HG03066 (cell line): Measurements from ENCODE around the gene OLFML1.
A peak's percentile ranks its signal among the peaks of the same experiment; 100 is the strongest.

ENCODE experiments used
- ATAC-seq: cut with Tn5 transposase; IDR thresholded peaks from one replicate; pipeline ENCODE4 v1.9.1; 2021; ENCODE audit warnings: low read depth; ENCODE audit not compliant: unreplicated experiment

OLFML1 gene

DNA sequence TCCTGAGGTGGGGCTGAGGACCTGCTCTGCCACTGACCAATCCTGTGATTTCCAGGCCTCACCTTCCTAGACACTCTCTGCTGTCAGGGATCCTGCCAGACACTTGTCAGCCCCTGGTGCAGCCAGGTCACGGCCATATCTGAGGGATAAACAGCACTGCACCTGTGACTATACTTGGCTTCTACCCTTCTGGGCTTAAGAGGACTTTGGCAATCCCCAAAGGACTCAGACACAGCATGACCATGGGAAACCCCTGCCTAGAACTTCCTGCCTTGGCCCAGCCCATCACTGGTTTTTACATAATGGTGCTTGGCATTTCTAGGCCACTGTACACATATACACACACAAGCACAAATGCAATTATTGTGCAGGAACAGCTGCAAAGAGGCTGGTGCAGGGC is 11.6 kb upstream of the OLFML1 start:
- ATAC-seq = peak; percentile 56

DNA sequence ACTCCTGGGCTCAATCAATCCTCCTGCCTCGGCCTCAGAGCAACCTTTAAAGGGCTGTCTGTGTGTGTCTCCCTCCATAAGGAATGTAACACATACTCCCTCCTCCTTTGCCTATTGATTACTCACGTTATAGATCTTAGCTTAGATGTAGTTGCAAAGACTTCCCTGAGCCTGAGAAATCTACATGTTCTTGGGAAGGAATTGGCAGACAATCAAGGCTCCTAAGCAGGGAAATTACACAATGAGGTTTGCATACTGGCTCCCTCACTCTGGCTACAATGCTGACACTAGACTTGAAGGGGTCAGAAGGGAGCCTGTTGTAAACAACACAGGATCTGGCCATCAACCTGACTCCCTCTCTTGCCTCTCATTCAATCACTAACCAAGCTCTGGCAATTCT is 5.2 kb upstream of the OLFML1 start:
- ATAC-seq = no peak

GRCh38 chr11:7484131-7484530 is 1.2 kb upstream of the OLFML1 start:
- no peak for ATAC-seq

- ATAC-seq = no peak
Observed at GRCh38 chr11:7484645-7485044, 661 bp upstream of the OLFML1 start.

DNA sequence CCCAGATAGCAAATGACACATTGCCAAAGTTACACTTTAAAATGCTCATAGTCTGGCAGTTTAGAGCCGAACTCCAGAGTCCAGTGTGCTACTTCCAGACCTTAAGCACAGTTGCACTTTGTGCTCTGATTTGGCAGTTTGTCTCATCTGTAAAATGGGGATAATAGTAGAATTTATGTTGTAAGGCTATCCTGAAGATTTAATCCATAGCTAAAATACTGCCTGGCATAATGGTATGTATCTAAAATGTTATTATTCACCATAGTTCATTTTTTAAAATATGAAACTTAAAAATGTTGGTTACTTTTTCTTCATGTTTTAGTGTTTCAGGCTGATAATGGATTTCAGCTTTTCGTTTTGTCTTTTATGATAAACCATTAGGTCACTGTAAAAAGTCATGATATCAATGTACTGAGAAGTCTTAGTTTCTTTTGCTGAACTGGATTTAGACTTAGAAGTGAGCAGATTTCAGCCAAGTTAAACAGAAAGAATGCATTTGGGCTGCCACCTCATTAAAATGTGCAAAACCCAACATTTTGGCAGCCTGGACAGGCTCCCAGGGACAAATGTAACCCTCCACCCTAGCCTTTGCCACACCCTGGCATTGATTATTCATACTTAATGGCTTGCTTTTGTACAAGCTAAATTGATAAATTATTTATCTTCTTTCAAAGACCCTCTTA is 933 bp downstream of the OLFML1 start:
- ATAC-seq = no peak

DNA sequence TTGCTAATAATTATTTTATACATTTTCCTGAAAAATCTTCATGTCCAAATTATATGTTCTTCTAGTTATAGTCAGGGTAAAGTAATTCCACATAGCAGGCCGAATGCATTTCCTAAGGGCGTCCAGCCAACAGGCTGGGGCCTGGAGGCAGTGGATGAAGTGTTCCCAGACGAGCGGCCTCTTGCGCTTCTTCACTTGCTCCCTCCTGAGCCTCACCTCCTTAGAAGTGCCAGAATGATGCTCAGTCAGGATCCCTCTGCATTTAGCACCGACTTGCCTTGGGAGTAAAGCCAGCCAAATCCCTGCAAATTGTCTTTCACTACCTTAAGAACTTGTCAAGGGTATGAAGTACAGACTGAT is 1.5 kb downstream of the OLFML1 start:
- ATAC-seq = no peak

- ATAC-seq = no peak
Observed at GRCh38 chr11:7487360-7487759, 2.1 kb downstream of the OLFML1 start.

GRCh38 chr11:7488681-7489080 is 3.4 kb downstream of the OLFML1 start:
- ATAC-seq = no peak

- ATAC-seq = no peak
Observed at GRCh38 chr11:7489376-7489775, 4.1 kb downstream of the OLFML1 start.

DNA sequence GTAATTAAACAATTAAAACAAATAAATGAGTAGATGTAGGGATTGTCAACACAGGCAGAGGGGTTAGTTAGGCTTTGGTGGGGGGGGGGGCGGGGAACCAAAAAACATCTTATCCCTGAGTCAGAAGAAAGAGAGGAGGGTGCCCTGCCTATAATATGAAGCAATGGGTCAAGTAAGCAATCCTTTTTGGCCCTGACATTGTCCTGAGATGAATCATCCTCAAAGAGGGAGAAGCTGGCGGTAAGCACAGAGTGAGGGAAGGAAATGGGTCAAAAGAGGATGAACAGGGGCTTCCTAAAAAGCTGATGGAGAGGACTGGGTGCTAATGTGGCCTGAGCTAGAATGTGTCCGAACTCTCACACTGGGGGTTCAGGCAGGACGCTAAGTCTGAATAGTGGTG is 4.7 kb downstream of the OLFML1 start:
- no peak for ATAC-seq

- no peak for ATAC-seq
Observed at GRCh38 chr11:7490535-7490934, 5.2 kb downstream of the OLFML1 start.

DNA sequence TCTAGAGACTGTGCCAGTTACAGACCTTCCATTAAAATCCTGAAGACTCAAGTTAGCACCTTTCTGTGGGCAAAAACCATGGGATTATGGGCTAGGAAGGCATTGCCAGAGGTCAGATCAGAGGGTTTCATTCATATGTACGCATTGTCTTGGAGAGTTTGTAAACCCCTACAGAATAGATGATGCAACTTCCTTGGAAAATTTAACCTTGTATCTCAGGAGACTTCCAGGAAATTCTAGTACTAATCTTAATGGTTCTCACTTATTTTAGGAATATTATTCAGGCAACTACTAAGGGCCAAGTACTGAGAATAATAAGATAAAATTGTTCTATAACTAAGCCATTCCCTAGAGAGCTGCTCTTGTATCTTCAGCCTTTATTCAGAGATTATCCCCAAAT is 6.9 kb downstream of the OLFML1 start:
- no peak for ATAC-seq

GRCh38 chr11:7493670-7494069 is 8.4 kb downstream of the OLFML1 start:
- no peak for ATAC-seq

DNA sequence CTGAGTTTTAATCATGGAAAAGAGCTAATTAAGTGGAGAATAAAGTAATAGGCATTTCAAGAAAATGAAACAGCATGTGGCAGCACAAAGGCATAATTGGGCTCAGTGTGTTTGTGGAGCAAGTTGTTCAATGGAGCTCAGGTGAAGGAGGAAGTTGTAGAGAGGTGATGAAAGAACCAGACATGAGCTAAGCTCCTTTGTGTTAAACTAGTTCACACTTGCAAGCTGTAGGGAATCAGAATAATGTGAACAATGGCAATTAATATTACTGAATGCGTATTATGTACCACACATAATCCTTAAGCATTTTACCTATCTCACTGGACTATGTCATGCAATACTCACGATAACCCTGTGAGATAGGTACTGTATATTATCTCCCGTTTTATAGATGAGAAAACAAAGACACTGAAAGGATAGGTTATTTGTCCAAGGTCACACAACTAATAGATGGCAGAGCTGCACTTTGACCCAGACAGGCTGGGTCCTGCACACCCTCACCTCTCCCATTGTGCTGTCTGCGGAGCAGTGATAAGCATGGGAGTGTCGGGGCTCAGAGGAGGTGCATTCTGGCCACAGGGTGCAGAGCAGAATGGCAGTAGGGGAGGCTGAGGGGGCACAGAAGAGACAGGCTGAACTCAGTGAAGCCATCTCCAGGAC is 8.9 kb downstream of the OLFML1 start:
- no peak for ATAC-seq

- peak; percentile 85 for ATAC-seq
Observed at GRCh38 chr11:7495882-7496551, 10.7 kb downstream of the OLFML1 start.

DNA sequence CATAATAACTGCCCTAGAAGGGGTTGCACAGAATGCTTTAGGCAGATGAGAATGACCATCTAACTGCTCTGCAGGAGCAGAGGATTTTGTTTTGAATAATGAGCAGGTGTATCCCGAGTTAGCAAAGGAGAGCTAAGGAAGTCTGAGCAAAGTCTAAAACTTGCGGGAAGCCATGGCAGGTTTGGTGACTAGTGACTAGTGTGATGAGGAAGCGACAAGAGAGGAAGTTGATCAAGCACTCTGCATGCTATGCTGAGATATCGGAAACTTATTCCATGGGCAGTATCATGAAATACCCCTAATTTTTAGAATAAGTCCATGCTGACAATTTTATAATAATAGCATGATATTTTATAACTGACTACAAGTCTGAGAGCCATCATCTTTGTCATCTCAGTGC is 12.9 kb downstream of the OLFML1 start:
- no peak for ATAC-seq

DNA sequence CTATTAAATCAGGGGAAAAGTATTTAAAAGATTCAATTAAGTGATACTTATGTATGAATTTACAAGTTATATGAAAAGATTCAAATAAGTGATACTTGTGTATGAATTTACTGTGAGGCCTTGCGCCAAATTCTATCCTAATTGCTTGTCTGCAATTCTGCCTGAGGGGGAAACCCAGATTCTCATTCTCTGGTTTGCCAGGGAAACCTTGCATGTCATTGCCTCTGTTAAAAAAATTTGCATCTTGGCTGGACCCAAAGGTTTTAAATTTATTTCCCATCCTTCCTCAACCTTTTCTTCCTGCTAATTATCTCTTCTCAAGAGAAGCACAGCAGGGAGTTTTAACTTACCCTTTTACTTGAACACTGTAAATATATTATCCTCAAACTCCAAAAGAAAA is 13.8 kb downstream of the OLFML1 start:
- no peak for ATAC-seq

DNA sequence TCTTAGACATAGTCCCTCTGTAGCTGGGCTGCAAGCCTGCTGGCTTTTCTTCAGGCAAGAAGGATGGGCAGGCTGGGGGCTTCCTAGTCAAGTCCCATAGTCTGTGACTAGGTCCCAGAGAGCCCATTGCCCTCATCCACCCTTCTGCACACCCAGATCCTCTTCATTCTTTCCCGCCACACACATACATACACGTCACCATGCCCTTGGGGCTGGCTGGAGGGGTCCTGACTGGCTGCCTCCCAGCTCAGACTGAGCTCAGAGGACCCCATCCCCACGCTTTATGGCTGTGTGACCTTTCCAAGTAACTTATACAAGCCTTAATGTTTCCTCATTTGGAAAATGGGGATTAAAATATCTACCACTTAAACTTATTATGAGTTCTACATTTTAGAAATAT is 14.9 kb downstream of the OLFML1 start:
- no peak for ATAC-seq

- ATAC-seq = no peak
Observed at GRCh38 chr11:7501251-7501650, 15.9 kb downstream of the OLFML1 start.

GRCh38 chr11:7501894-7502293 is 16.6 kb downstream of the OLFML1 start:
- ATAC-seq = peak; percentile 59

GRCh38 chr11:7506243-7506642 is 20.9 kb downstream of the OLFML1 start:
- no peak for ATAC-seq

DNA sequence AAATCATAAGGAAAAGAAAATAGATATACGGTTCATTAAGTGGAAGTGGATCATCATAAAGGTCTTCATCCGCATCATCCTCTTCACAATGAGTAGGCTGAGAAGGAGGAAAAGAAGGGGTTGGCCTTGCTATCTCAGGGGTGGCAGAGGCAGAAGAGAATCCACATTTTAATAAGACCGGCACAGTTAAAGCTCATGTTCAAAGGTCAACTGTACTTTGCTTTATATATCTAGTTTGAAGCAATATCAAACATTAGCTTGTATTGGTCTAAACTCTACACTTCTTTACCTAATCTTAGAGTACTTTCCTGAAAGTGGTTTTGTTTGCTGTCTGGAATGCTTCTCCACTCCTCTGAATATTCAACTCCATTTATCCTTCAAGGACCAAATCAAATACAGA is 22.8 kb downstream of the OLFML1 start:
- no peak for ATAC-seq
